ENCODE data around the gene CZIB.

- TF ChIP-seq, protein P1, sequence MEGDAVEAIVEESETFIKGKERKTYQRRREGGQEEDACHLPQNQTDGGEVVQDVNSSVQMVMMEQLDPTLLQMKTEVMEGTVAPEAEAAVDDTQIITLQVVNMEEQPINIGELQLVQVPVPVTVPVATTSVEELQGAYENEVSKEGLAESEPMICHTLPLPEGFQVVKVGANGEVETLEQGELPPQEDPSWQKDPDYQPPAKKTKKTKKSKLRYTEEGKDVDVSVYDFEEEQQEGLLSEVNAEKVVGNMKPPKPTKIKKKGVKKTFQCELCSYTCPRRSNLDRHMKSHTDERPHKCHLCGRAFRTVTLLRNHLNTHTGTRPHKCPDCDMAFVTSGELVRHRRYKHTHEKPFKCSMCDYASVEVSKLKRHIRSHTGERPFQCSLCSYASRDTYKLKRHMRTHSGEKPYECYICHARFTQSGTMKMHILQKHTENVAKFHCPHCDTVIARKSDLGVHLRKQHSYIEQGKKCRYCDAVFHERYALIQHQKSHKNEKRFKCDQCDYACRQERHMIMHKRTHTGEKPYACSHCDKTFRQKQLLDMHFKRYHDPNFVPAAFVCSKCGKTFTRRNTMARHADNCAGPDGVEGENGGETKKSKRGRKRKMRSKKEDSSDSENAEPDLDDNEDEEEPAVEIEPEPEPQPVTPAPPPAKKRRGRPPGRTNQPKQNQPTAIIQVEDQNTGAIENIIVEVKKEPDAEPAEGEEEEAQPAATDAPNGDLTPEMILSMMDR (IDR thresholded peaks at IDR 0.05; ENCODE audit: poor library complexity, severe bottlenecking): no peak
- no peak for TF ChIP-seq EZH2 (IDR thresholded peaks at IDR 0.05; ENCODE audit: borderline replicate concordance, insufficient read depth, low read length, poor library complexity, severe bottlenecking)
These were observed 33.9 kb downstream of the CZIB start for GRCh38 chr1:53186533-53186932.
